Neutrophil (primary cell): ENCODE results near the gene EREG.

Source experiments
- H3K27ac ChIP-seq: fragments of 200-600 bp; sonication (generic); 2 replicates; pipeline ENCODE4 v1.5.1; 2016; ENCODE audit warnings: mild to moderate bottlenecking, moderate library complexity
- H3K27me3 ChIP-seq: fragments of 200-600 bp; sonication (generic); 2 replicates; pipeline ENCODE4 v1.6.0; 2016; ENCODE audit warnings: mild to moderate bottlenecking
- H3K36me3 ChIP-seq: fragments of 200-600 bp; sonication (generic); 2 replicates; pipeline ENCODE4 v1.5.1; 2017
- H3K4me1 ChIP-seq, 2 experiments: fragments of 200-600 bp in 1 of 2; sonication (generic) in 1 of 2; 1 replicate in 1 of 2; 2 replicates in 1 of 2; pipeline versions ENCODE4 v1.5.1 to v1.6.1; 2013 to 2016; ENCODE audit warnings: low read depth in 1 of 2, low read length in 1 of 2, mild to moderate bottlenecking in 1 of 2, moderate library complexity in 1 of 2; ENCODE audit not compliant: control insufficient read depth in 1 of 2, insufficient read depth in 1 of 2
- H3K4me3 ChIP-seq, 2 experiments: fragments of 200-600 bp in 1 of 2; sonication (generic) in 1 of 2; 1 replicate in 1 of 2; 2 replicates in 1 of 2; pipeline ENCODE4 v1.5.1; 2013 to 2016; ENCODE audit warnings: low read depth in 1 of 2, low read length in 1 of 2, mild to moderate bottlenecking in 1 of 2, moderate library complexity in 1 of 2
- H3K9me3 ChIP-seq: fragments of 200-600 bp; sonication (generic); 2 replicates; pipeline ENCODE4 v1.5.1; 2016
- CTCF ChIP-seq: fragments of 200-600 bp; sonication (generic); IDR thresholded peaks from 2 replicates; pipeline ENCODE4 v1.5.1; 2016; ENCODE audit warnings: antibody characterized with exemption

Gene EREG

GRCh38 chr4:74389494-74389893 lies 24.5 kb downstream of the EREG start:
- no peak for TF ChIP-seq CTCF
- H3K36me3 ChIP-seq = no peaks in the 10 kb centered on the region
- H3K9me3 ChIP-seq = no peaks in the 10 kb centered on the region
- H3K27ac ChIP-seq = no peak overlapping the region
- H3K4me1 ChIP-seq = peaks cover 0 to 8% of the 10 kb centered on the region in 2 experiments
- H3K27me3 ChIP-seq = no peaks in the 10 kb centered on the region
- H3K4me3 ChIP-seq = no peak overlapping the region

- H3K36me3 ChIP-seq = no peaks in the 10 kb centered on the region
- H3K27ac ChIP-seq = no peak overlapping the region
- no peaks in the 10 kb centered on the region for H3K27me3 ChIP-seq
- no peak overlapping the region for H3K4me3 ChIP-seq
- peaks cover 0 to under 1% of the 10 kb centered on the region in 2 experiments for H3K4me1 ChIP-seq
- TF ChIP-seq CTCF = no peak
- no peaks in the 10 kb centered on the region for H3K9me3 ChIP-seq
Measured at GRCh38 chr4:74390677-74391076, 25.7 kb downstream of the EREG start.

GRCh38 chr4:74391346-74391745 lies 26.4 kb downstream of the EREG start:
- no peaks in the 10 kb centered on the region for H3K27me3 ChIP-seq
- no peak for TF ChIP-seq CTCF
- no peaks in the 10 kb centered on the region for H3K4me1 ChIP-seq
- H3K9me3 ChIP-seq = no peaks in the 10 kb centered on the region
- no peak overlapping the region for H3K4me3 ChIP-seq
- H3K36me3 ChIP-seq = no peaks in the 10 kb centered on the region
- no peak overlapping the region for H3K27ac ChIP-seq

GRCh38 chr4:74391890-74392475 lies 27.0 kb downstream of the EREG start:
- no peaks in the 10 kb centered on the region for H3K27me3 ChIP-seq
- H3K9me3 ChIP-seq = no peaks in the 10 kb centered on the region
- no peak for TF ChIP-seq CTCF
- no peak overlapping the region for H3K27ac ChIP-seq
- no peaks in the 10 kb centered on the region for H3K36me3 ChIP-seq
- no peaks in the 10 kb centered on the region for H3K4me1 ChIP-seq
- no peak overlapping the region for H3K4me3 ChIP-seq

GRCh38 chr4:74394476-74395136 lies 29.7 kb downstream of the EREG start:
- Histone ChIP-seq H3K27ac (no peak overlapping the region), H3K9me3 (no peaks in the 10 kb centered on the region), H3K27me3 (no peaks in the 10 kb centered on the region), H3K4me3 (no peak overlapping the region), H3K36me3 (no peaks in the 10 kb centered on the region), H3K4me1 (peaks cover 0 to 6% of the 10 kb centered on the region in 2 experiments)
- TF ChIP-seq CTCF = no peak
